NCI-H774 (cell line): Measurements from ENCODE around the gene CDC42BPG.
"Not testable (repeated sequence)": the region's sequence is repeated elsewhere in the genome, so short reads cannot be mapped to it uniquely, and the experiment has no call there.

Source experiments
- DNase-seq: peaks from one replicate; lab custom pipeline; 2025; lab: John Stamatoyannopoulos, UW

CDC42BPG gene

GRCh38 chr11:64850979-64851567, 6.6 kb upstream of the CDC42BPG start:
- DNase-seq, result no peak

GRCh38 chr11:64849598-64850356, 5.3 kb upstream of the CDC42BPG start:
- no peak for DNase-seq

DNA sequence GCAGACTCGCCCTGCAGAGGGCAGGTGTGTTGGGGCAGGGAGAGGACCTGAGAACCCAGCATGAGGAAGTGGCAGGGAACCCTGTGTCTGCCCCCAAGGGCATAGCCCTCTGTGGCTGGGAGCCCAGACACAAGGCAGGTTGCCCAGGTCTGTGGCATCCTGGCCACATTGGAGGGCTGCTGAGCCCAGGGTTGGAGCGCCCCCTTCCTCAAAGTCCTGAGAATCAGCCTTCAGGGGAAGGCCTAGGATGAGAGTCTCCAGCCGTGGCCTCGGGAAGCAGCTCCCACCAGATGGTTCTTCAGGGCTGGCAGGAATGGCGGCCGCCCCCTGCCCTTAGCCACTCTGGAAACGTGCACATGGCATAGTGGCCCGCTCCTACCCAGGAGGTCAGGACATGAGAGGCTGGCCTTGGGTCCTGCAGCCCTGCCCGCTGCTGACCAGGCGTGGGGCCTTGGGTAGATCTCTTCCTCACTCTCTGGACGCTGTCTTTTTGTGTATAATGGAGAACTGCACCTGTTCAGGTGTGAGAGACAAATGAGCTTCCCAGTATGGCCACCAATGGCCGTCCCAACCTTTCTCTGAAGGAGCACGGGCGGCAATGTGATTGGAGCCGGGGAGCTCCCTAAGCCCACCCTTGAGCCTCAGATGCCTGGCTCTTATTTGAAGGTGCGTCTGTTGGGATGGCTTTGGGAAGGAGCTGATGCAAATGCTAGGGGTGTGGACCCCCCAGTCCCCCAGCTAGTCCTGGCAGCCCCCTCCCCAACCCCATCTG, 4.6 kb upstream of the CDC42BPG start:
- no peak for DNase-seq

GRCh38 chr11:64848214-64848825, 3.9 kb upstream of the CDC42BPG start:
- no peak for DNase-seq

DNA sequence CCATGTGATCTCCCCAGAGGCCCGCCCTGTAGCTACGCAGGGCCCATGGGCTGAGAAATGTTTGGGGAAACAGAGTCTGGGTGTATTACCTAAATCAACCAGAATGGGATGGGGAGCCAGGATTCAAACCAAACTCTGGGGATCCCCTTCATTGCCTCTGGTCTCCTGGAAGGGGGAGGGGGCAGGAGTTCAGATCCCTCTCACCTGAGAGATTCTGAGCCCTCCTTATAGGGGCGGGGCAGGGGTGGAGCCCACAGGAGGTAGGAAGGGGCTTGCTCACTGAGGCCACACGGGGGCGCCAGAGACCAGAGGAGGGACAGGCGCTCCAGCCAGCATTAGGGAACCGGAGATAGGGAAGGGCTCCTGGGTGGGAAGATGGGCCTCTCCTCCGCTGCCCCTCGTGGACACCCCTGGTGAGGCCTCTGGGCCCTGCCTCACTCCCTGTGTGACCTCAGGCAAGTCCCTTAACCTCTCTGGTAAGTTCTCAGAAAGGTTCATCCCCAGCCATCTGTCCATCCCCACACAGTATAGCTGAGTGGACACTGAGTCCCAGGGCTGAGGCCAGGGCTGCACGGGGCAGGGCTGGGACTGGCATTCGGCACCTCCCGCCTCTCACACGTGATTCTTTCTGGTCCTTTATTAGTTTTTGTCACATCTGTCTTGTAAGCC, 2.7 kb upstream of the CDC42BPG start:
- DNase-seq, result peak; percentile 89

DNA sequence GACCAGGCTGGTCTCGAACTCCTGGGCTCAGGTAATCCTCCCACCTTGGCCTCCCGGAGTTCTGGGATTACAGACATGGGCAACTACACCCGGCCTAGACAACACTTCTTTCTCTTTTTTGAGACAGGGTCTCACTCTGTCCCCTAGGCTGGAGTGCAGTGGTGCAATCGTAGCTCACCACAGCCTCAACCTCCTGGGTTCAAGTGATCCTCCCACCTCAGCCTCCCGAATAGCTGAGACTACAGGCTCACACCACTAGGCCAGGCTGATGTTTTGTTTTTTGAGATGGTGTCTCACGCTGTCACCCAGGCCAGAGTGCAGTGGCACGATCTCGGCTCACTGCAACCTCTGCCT, 1.3 kb upstream of the CDC42BPG start:
- DNase-seq, result not testable (repeated sequence)

- DNase-seq, result peak; percentile 38
Measured at GRCh38 chr11:64845129-64845775, 799 bp upstream of the CDC42BPG start.

DNA sequence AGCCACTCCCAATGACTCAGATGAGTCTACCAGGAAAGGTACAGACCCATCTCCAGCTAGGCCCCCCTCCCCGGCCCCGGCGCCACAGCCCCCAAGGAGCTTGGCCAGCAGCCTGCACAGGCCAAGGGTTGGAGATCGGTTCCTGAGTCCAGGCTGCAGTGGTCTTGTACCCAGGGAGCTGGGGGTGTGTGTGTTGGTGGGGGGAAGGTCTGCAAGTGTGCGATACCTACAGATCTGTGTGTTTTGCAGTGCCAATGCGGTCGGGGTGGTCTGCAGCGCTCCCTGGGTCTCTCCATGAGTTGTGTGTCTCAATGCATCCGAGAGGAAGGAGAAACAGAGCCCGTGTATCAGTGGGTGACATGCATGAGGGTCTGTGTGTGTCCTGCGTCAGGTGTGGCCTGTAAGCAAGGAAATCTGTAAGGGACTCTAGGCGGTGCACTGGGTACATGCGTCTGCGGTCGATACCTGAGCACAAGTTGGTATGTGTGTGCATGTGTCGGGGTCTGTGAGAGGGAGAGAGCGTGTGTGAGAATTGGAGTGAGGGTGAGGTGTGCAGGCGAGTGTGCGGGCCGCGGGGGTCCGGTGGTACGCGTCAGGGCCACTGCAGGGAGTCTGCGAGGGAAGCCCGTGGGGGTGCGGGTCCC, 645 bp downstream of the CDC42BPG start:
- no peak for DNase-seq

DNA sequence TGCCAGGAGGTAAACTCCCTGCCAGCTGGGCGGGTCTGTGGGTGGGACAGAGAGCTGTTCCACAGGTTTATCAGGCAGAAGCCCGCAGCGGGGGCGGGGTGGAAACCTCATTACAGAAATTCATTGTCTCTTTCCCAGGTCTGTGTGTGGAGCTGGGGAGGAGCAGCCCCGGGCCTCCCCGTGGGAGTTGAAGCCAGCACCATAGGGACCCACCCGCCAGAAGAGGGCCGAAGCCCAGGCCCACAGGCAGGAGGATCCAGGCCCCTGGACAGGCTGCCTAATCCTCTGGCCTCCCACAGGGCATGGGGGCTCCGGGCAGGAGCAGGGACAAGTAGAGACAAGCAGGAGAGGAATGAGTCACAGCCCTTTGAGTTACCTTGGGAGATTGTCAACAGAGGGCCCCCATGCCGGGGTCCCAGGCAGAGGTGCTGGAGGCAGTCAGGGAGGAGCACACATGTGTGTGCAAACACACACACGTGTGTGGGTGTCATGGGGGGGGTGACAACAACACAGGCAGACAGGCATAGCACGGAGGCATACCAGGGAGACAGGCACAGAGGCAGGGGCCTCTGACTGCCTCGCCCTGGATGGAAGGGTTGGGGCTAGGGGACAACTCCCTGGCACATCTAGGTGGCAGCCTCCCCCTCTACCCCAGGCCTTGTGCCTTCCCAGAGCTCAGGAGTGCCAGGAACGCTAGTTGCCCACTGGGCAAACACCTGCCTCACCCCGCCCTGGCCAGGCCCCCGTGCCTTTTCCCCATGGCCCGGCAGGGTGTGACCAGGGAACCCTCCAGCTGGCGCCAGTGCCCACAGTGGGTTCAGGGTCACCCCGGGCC, 1.4 kb downstream of the CDC42BPG start:
- DNase-seq, result no peak

- no peak for DNase-seq
Measured at GRCh38 chr11:64842366-64842759, 2.1 kb downstream of the CDC42BPG start.

DNA sequence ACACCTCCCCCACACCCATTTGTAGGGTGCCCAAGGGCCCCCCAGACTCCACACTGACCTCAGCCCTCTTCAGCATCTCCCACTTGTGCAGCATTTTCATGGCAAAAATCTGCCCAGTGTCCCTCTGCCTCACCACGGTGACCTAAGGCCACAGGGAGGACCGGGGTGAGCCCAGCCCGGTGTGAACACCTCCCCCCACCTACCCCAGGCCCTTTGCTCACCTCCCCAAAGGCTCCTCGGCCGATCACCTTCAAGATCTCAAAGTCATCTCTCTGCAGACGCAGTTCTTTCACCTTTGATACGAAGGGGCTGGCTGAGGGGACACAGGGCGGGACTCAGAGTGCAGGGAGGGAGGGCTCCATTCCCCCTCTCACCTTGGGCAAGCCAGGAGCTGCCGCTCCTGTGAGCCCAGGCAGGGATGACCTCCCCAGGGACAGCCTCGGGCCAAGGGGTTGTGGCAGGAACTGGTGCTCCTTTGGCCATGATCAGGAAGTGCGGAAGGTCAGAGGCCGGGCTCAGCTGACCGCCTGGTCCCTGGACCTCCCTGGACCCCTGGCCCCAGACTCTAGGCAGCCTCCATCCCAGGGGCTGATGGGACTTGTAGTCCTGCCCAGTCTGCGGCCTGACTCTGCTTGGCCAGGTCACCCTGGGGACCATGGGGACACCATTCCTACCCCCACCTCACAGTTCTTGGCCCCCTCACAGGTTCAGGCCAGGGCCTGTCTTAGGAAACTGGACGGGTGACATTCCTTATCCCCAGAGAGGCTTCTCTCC, 2.7 kb downstream of the CDC42BPG start:
- no peak for DNase-seq

DNA sequence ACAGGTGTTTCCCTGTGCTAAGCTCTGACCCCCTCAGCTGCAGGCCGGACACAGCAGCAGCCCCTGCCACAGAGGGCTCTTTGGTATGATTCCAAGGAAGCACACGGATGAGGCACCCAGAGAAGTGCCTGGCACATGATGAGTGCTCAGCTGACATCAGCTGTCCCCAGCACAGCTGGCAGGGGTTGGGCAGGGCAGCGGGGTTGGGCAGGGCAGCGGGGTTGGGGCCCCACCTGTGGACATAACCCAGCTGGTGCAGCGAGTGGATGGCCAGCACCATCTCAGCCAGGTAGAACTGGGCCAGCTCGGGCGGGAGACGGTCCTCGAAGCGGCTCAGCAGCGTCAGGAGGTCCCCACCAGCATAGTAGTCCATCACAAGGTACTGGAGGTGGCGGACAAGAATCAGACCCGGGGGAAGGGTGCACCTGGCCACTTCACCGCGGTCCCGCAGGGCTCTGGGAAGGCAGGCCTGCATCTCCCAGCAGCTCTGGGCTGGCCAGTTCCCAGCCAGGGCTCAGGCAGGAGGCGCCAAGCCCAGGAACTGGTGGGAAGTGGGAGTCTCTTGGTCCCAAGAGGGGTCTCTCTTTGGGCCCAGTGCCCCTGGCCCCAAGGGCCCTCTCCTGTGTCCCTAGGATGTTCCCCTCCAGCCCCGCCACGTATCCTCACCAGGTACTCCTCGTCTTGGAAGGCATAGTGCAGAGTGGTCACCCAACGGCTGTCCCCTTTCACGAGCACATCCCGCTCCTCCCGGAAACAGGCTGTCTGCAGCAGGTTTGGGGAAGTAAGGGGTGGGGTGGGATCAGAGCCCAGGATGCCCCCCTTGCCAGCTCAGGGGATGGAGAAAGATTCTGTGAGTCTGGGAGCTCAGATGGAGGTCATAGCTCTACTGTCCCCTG, 4.3 kb downstream of the CDC42BPG start:
- DNase-seq, result no peak

- DNase-seq, result no peak
Measured at GRCh38 chr11:64839335-64839734, 5.1 kb downstream of the CDC42BPG start.

DNA sequence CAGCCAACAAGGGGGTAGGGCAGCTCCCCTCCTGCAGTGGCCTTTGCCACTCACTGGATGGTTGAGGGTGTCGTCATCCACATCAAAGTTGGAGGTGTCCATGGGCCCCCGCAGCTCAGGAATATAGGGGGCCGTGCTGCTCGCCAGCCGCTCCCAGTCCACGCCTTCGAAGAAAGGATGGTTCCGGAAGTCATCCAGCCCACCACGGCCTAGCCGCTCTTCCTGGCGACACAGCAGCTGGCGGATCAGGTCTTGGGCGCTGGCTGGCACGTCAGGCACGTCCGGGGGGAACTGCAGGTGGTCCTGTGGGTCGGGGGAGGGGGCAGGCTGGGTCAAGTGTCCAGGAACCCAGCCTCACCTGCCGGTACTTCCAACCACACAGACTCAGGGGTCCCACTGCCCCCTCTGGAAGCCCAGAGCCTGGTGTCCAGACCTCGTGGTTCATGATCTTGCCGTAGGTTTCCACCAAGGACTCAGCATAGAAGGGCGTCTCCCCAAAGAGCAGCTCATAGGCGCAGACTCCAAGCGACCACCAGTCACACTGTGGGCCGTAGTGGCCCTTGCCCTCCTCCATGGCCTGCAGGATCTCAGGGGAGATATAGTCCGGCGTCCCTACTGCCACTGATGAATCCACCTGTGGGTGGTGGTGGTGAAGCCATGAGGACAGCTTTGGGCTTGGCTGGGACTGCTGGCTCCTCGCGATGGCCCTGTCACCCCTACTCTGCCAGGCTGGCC, 5.7 kb downstream of the CDC42BPG start:
- no peak for DNase-seq

GRCh38 chr11:64837887-64838351, 6.5 kb downstream of the CDC42BPG start:
- no peak for DNase-seq

- DNase-seq, result no peak
Measured at GRCh38 chr11:64836448-64837072, 7.9 kb downstream of the CDC42BPG start.
